DND-41 (cell line): Measurements from ENCODE around the gene DNAH8.

ENCODE experiments used
- CTCF ChIP-seq: IDR thresholded peaks from 2 replicates; pipeline ENCODE4 v1.5.1; 2012; ENCODE audit warnings: borderline replicate concordance, low read length, moderate library complexity, mild to moderate bottlenecking; ENCODE audit not compliant: poor library complexity, severe bottlenecking; ENCODE audit errors: extremely low read depth
- EZH2 ChIP-seq: IDR thresholded peaks from 3 replicates; pipeline ENCODE4 v1.6.1; 2012; ENCODE audit warnings: borderline replicate concordance, low read depth, mild to moderate bottlenecking, moderate library complexity, low read length, inconsistent platforms; ENCODE audit not compliant: severe bottlenecking

- peak; percentile 42 for TF ChIP-seq CTCF
- no peak for TF ChIP-seq EZH2
These were observed 218.3 kb downstream of the DNAH8 start for GRCh38 chr6:38933426-38933825.
